Fibroblast of lung (primary cell): ENCODE results near the gene CSF2RB. TPM values are rescaled to one million over a fixed set of nuclear protein-coding genes. Genes with fewer than 3 reads are reported as not detected.

ENCODE experiments used
- DNase-seq, 2 donors: peaks; one replicate each; pipeline versions ENCODE4 v3.0.0 to v3.0.0-alpha.2; 2010; ENCODE audit warnings: low read depth in 2 of 2
- H2AFZ ChIP-seq: 2 replicates; pipeline ENCODE4 v1.5.1; 2012; ENCODE audit warnings: low read length, control low read depth, inconsistent platforms
- H3K27ac ChIP-seq: 2 replicates; pipeline ENCODE4 v1.5.1; 2011; ENCODE audit warnings: low read length, control low read depth; ENCODE audit not compliant: insufficient read depth
- H3K27me3 ChIP-seq: 2 replicates; pipeline ENCODE4 v1.5.1; 2011; ENCODE audit warnings: mild to moderate bottlenecking, low read length; ENCODE audit not compliant: control insufficient read depth, insufficient read depth
- H3K36me3 ChIP-seq: 2 replicates; pipeline ENCODE4 v1.5.1; 2011; ENCODE audit warnings: low read length; ENCODE audit not compliant: control insufficient read depth, insufficient read depth
- H3K4me1 ChIP-seq: 2 replicates; pipeline ENCODE4 v1.5.1; 2011; ENCODE audit warnings: low read length; ENCODE audit not compliant: control insufficient read depth, insufficient read depth; ENCODE audit errors: extremely low read depth
- H3K4me2 ChIP-seq: 2 replicates; pipeline ENCODE4 v1.5.1; 2011; ENCODE audit warnings: low read length, control low read depth; ENCODE audit not compliant: insufficient read depth; ENCODE audit errors: extremely low read depth
- H3K4me3 ChIP-seq, 4 experiments: fragments of 200-600 bp in 1 of 4; sonication (generic) in 1 of 4; replicated peaks in 1 of 4; 2 replicates each; pipeline ENCODE4 v1.5.1; 2011 to 2016; ENCODE audit warnings: low read length in 4 of 4, low read depth in 3 of 4, mild to moderate bottlenecking in 3 of 4, control low read depth in 2 of 4, inconsistent platforms in 1 of 4, mixed read lengths in 1 of 4; ENCODE audit not compliant: insufficient read depth in 1 of 4; ENCODE audit errors: control extremely low read depth in 1 of 4
- H3K79me2 ChIP-seq: 2 replicates; pipeline ENCODE4 v1.5.1; 2012; ENCODE audit warnings: mild to moderate bottlenecking, low read length, inconsistent platforms; ENCODE audit not compliant: control insufficient read depth, insufficient read depth
- H3K9ac ChIP-seq: 2 replicates; pipeline ENCODE4 v1.5.1; 2011; ENCODE audit warnings: mild to moderate bottlenecking, low read length, control low read depth; ENCODE audit not compliant: insufficient read depth
- H3K9me3 ChIP-seq: 2 replicates; pipeline ENCODE4 v1.5.1; 2012; ENCODE audit warnings: low read depth, low read length; ENCODE audit not compliant: control insufficient read depth, insufficient read depth
- H4K20me1 ChIP-seq: 2 replicates; pipeline ENCODE4 v1.5.1; 2011; ENCODE audit warnings: low read length; ENCODE audit not compliant: control insufficient read depth, insufficient read depth; ENCODE audit errors: extremely low read depth
- EZH2 ChIP-seq: IDR thresholded peaks from 2 replicates; pipeline ENCODE4 v1.5.1; 2012; ENCODE audit warnings: low read length, control low read depth, mild to moderate bottlenecking; ENCODE audit errors: missing control alignments
- polyA plus RNA-seq, 2 donors: library from polyadenylated mRNA; depleted of rRNA in 1 of 2; stranded (reverse) in 1 of 2; unstranded in 1 of 2; fragments of >200 nt; gene quantifications; 2 replicates each; pipeline ENCODE4 v1.2.1, GENCODE V29; 2011 to 2012; ENCODE audit warnings: missing spikeins in 1 of 2
- total RNA-seq: library from RNA; depleted of rRNA; stranded (reverse); fragments of >200 nt; gene quantifications from 2 replicates; pipeline ENCODE4 v1.2.1, GENCODE V29; 2014
- TF ChIP-seq, protein P1 (sequence below), 2 donors: IDR thresholded peaks in 1 of 2; conservative IDR thresholded peaks in 1 of 2; 1 replicate in 1 of 2; 2 replicates in 1 of 2; pipeline ENCODE4 v1.5.1; 2011 to 2012; ENCODE audit warnings: low read length in 2 of 2, control low read depth in 1 of 2, inconsistent platforms in 1 of 2, low read depth in 1 of 2, mild to moderate bottlenecking in 1 of 2

CSF2RB gene
- total and polyA plus RNA-seq, 2 donors (not counting 1 experiment from before 2014, with no cell fraction given): not detected

DNA sequence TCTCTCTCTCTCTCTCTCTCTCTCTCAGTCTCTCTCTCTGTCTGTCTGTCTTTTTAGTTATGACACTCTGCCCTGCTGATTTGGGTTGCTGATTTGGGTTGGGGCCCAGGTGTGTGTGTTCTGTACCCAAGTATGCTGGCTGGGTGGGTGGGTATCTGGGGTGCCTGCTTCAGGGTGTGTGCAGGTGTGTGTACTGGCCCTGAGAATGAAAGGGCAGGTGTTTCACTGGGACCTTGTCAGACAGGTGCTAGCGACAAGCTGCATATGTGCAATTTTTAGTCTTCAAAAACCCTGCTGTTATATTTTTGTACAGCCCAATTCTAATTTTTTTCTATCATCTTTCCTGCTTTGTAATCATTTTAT lies 943 bp downstream of the CSF2RB start:
- Histone ChIP-seq H3K9ac (no peak overlapping the region), H3K27ac (no peak overlapping the region), H3K4me1 (no peaks in the 10 kb centered on the region), H3K79me2 (no peaks in the 10 kb centered on the region), H3K36me3 (no peaks in the 10 kb centered on the region), H3K9me3 (no peaks in the 10 kb centered on the region), H4K20me1 (no peaks in the 10 kb centered on the region), H2AFZ (no peak overlapping the region), H3K4me2 (no peak overlapping the region), H3K27me3 (peaks cover 3% of the 10 kb centered on the region), H3K4me3 (no peak overlapping the region)
- DNase-seq: no peak
- TF ChIP-seq EZH2: no peak
- TF ChIP-seq, protein P1, sequence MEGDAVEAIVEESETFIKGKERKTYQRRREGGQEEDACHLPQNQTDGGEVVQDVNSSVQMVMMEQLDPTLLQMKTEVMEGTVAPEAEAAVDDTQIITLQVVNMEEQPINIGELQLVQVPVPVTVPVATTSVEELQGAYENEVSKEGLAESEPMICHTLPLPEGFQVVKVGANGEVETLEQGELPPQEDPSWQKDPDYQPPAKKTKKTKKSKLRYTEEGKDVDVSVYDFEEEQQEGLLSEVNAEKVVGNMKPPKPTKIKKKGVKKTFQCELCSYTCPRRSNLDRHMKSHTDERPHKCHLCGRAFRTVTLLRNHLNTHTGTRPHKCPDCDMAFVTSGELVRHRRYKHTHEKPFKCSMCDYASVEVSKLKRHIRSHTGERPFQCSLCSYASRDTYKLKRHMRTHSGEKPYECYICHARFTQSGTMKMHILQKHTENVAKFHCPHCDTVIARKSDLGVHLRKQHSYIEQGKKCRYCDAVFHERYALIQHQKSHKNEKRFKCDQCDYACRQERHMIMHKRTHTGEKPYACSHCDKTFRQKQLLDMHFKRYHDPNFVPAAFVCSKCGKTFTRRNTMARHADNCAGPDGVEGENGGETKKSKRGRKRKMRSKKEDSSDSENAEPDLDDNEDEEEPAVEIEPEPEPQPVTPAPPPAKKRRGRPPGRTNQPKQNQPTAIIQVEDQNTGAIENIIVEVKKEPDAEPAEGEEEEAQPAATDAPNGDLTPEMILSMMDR (conservative IDR thresholded peaks at IDR 0.05 in 1 of 2, IDR thresholded peaks at IDR 0.05 in 1 of 2; ENCODE audit: low read depth in 1 of 2, low read length in 2 of 2): no peak

DNA sequence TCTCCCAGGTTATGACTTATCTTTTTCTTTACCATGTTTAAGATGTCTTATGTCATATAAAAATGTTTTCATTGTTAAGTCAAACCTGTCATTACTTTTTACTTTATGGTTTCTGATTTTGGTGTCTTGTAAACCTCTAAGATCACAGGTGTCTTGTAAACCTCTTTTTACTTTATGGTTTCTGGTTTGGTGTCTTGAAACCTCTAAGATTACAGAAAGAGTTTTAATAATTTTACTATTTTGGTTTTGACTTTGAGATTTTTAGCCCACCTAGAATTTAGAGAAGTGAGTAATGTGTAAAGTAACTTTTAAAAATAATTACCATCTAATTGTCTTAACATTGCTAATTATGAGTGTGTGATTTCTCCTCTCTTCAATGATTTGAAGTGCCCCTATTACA lies 2.6 kb downstream of the CSF2RB start:
- Histone ChIP-seq H2AFZ (no peak overlapping the region), H3K27ac (no peak overlapping the region), H3K4me1 (no peaks in the 10 kb centered on the region), H3K27me3 (peaks cover 3% of the 10 kb centered on the region), H3K79me2 (no peaks in the 10 kb centered on the region), H3K9me3 (no peaks in the 10 kb centered on the region), H3K9ac (no peak overlapping the region), H4K20me1 (no peaks in the 10 kb centered on the region), H3K4me3 (no peak overlapping the region), H3K36me3 (no peaks in the 10 kb centered on the region), H3K4me2 (no peak overlapping the region)
- TF ChIP-seq, protein P1 (conservative IDR thresholded peaks at IDR 0.05 in 1 of 2, IDR thresholded peaks at IDR 0.05 in 1 of 2; ENCODE audit: low read depth in 1 of 2, low read length in 2 of 2): no peak
- TF ChIP-seq EZH2: no peak
- no peak for DNase-seq

DNA sequence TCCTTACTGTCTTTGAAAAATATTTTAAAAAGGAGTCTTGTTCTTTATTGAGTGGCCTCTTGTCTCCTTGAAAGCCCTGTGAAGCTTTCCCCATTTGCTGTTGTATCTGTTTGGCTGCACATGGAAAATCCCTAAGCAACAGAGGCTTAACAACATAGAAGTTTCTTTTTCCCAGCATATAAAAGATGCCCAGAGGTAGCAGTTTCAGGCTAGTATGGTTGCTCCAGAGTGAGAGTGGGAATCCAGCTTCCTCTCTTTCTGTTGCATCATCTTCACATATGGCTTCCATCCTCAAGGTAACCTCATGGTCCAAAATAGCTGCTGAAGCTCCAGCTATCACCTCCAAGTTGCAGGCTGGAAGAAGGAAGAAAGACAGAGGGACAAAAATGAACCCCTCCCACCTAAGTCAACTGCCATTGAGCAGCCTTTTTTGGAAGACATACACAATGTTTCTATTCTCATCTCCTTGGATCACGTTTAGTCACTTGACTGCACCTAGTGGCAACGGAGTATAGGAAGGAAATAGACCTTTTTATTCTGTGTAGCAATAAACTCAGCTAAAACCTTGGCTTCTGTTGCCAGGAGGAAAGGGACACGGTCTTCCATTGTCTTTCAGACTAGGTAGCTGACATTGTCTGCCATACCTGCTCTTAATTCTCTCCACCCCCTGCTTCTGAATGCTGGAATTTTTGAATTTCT lies 5.3 kb downstream of the CSF2RB start:
- H3K27ac ChIP-seq: no peak overlapping the region
- H3K27me3 ChIP-seq: peaks cover 3% of the 10 kb centered on the region

More for the DNA sequence above, 5.3 kb downstream of the CSF2RB start:
- Histone ChIP-seq H3K4me3 (no peak overlapping the region), H3K4me2 (no peak overlapping the region), H3K36me3 (no peaks in the 10 kb centered on the region), H3K79me2 (no peaks in the 10 kb centered on the region), H2AFZ (no peak overlapping the region), H3K4me1 (no peaks in the 10 kb centered on the region), H3K9me3 (no peaks in the 10 kb centered on the region), H4K20me1 (no peaks in the 10 kb centered on the region), H3K9ac (no peak overlapping the region)
- DNase-seq: no peak
- TF ChIP-seq, protein P1 (conservative IDR thresholded peaks at IDR 0.05 in 1 of 2, IDR thresholded peaks at IDR 0.05 in 1 of 2; ENCODE audit: low read depth in 1 of 2, low read length in 2 of 2): no peak
- no peak for TF ChIP-seq EZH2
